HTERT RPE-1 (cell line): Measurements from ENCODE around the gene LRIG1.

Experiments
- in situ Hi-C: fragments of 300-500 bp; cut with MboI; formaldehyde crosslinking; loops from 4 replicates; pipeline ENCODE4 v1.14.3; 2020; ENCODE audit warnings: low sequenced_read_pairs

The LRIG1 gene

DNA sequence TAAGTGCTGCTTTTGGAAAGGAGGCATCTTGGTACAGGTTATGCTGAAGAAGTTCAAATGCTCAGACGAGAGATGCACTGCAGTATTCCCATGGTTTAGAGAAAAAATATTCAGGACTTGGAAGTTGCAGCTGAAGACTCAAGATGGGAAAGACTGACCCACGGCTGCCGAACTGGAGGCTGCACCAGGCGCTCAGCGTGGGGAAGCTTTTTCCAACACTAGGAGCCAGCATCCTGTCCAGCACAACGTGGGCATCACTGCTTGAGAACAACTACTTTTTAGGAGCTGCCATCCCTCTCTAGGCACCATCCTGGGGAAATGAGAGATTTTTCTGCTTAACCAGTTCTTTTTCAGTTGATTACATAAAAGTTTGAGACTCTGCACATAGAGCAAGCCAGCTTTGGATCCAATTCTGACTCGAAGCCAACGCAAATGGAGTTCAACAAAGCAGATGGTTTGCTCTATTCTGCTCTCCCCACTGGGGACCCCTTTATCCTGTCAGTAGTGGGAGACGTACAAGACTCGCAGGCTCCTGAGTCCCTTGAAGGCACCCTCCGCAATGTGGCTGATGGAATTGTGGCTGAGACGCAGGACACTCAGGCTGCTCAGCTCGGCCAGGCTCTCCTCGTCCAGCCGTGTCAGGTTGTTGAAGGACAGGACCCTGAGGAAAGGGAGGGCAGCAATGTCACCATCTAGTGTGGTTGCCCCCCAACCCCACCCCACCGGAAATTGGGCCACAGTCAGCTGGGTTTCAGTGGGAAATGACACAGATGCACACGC is 93.8 kb downstream of the LRIG1 start:
- in situ Hi-C loops: no loop called here

DNA sequence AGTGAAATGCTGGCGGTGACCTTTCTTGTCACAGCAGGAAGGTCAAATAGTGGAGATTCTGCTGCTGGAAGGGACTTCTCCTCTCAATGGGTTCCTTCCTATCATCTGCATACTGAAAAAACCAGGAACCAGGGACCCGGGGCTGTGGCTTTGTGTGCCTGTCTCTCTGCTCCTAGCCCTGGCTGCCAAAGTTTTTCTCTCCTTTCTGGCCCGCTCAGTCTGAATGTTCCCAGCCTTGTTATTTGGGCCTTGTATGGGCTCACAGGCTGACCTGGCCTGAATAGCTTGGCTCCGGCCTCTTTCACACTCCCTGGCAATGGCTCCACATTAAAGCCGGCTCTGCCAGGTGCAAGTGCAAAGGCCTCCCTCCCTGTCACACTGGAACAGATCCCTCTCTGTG is 94.7 kb downstream of the LRIG1 start:
- in situ Hi-C loops: no loop called here

DNA sequence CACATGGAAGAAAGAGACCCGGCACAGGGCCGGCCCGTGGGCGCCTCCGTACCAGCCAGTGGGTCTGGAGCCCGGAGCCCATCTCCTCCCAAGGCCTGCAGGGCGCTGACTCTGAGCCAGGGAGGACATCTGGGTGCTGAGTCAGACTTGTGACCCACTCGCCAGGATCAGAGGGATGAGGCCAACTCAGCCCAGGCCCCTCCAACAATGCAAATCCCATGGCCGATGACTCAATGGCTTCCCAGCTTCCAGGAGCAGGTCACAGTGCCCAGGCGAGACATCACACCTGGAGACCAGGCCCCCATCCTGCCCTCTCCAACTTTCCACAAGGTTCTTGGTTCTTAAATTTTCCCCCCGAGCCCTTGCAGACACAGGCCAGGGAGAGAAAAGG is 95.1 kb downstream of the LRIG1 start:
- in situ Hi-C loops: no loop called here

DNA sequence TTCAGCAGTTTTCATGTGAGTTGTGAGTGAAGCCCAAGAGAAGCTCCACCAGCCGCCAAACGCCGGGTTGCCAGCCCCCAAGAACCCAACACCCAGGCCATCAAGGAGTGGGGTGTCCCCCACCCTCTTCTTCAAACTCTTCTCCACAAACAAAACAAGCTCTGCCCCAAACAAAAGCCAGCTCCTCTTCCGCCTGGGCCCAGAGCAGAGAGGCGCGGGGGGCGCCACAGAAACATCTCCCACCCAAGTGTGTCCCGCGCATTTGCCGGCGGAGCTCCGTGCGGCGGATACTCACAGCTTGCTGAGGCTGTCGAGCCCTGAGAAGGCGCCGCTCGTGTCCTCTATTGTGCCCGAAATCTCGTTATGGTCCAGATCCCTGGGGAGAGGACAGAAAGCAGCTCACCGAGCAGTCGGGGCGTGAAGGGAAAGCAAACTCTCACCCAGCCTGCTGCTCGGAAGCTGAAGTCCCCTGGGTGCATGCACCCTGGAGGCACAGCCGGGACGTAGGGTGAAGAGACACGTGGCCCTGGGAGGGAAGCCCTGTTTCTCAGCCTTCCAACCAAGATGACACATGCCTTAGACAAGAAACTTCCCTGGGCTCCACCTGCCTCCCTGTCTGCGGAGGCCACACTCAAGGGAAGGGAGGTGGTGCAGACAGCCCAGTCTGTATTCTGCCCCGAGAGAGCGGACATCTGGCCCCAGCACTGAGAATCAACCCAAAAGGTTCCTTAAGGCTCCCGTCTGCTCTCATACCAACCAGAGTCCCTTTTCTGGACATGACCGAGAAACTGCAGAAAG is 95.7 kb downstream of the LRIG1 start:
- in situ Hi-C loops: no loop called here

DNA sequence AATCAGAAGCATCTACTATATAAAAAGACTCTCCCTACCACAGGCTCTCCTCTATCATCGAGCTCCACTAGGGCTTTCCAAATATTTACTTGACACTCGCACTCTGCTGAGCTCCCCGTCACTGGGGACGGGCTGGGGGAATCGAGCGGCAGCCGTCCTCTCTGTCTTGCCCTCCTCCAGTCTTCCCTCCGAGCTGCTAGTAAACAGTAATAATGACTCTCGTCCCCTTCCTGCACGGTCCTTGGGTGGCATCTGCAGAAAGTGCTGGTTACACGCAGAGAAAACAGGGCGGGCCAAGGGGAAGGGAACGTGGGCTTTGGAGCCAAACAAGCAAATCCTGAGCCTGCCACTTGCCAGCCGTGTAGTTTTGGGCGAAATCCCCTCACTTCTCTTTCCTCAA is 96.6 kb downstream of the LRIG1 start:
- in situ Hi-C loops: no loop called here

DNA sequence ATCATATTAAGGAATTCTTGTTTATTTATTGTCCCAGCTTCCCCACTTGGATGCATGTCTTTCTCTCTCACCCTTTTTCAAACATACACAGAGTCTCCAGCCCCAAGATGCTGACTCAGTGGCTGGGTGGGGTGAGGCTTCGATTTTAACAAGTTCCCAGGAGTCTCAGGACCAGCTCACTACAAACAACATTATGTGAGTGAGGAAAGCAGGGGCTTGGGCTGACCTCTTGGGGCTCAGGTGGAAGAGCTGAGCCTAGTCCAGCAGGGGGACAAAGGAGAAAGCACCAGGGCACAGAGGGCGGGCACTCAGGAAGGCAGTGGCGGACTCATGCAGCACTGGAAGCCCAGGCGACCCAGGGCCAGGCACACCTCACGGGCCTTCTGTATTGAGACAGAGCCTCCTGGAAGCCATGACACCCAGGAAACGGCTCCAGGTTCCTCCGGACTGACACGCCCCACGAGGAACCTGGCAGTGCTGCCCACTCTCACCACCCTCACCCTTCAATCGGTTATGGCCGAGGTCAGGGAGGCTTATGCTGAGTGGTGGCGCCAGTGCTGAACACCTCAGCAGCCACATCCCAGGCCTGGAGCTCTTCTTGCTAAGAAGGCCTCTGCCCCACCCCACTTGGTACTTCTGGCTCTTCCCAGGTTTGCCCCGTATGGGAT is 97.4 kb downstream of the LRIG1 start:
- in situ Hi-C loops: no loop called here

DNA sequence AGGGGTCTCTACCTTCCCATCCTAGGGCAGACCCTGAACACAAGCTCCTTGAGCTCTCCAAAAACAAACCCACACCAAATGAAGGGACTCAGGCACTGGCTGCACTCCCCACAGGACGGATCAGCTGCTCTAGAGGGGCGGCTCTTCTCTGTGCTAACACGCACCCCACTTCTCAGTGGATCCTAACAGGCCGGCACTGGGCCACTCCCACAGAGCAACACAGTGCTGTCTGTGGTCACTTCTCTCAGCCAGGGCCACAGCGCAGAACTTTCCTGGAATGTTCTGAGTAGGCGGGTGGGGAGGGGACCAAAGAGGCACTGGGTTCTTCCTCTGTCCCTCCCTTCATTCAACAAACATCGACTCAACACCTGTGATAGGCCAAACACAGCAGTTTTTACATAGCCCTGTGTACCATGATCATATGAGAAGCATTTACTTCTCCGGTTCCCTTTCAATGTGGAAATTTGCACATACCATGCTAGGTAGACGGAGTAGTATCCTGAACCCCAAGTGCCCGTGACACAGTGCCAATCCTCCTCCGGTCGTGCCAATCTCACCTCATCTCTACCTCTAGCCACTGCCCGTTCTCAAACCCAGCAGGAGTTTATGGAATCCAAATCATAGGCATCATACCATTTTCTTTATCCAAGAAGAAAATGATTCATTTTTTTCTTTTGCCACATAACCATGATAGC is 98.1 kb downstream of the LRIG1 start:
- in situ Hi-C loops: no loop called here

DNA sequence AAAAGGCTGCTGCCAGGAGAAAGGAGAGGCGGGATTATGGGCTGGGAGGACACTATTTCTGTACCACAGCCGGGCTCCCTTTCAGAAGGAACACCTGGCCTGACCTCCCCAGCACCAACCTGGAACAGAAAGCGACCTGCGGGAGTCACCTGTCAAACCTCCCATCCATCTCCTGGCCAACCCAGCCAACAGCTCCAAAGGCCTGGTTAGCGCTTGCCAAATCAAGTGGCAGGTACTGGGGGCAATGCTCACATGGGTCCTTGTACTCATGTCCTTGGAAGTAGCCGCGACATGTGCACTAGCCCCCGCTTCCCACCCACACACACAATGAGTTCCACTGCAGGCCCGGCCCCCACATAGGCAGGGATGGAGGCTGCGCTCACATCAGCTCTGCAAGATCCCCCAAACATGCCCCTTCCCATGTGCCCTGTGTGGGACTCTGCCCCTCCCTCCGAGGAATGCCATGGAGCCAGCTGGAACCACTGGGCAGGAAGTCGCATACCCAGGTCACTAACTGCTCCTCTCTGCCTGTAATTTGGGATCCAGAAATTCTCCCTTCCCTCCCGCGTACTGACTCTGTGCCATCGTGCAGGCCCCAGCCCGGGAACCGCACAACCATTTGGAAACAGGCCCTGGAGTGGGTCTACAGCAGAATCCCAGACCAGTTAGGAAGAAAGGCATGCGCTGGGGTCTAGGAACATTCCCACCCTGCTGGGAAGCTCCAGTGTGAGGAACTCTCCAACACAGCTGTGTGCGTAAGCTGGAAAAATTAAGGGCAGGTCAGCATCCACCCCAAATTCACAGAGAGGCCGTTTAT is 98.9 kb downstream of the LRIG1 start:
- in situ Hi-C loops: no loop called here

DNA sequence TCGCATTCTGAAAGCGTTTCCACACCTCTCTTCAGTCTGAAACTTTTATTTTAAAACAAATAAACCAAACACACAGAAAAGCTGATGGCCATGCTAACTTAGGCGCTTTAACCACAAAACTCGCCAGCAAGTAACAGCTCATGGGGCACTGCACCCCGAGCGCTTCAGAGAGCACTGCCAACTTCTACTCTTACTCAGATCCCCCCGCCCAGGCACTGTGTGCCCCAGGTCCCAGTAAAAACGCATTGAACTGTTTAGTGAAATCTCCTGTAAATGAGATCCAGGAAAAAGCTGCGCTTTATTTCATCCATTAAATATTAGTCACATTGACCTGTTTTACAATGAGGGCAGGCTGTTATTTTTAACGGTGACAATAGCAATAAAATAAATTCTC is 99.7 kb downstream of the LRIG1 start:
- in situ Hi-C loops: no loop called here

DNA sequence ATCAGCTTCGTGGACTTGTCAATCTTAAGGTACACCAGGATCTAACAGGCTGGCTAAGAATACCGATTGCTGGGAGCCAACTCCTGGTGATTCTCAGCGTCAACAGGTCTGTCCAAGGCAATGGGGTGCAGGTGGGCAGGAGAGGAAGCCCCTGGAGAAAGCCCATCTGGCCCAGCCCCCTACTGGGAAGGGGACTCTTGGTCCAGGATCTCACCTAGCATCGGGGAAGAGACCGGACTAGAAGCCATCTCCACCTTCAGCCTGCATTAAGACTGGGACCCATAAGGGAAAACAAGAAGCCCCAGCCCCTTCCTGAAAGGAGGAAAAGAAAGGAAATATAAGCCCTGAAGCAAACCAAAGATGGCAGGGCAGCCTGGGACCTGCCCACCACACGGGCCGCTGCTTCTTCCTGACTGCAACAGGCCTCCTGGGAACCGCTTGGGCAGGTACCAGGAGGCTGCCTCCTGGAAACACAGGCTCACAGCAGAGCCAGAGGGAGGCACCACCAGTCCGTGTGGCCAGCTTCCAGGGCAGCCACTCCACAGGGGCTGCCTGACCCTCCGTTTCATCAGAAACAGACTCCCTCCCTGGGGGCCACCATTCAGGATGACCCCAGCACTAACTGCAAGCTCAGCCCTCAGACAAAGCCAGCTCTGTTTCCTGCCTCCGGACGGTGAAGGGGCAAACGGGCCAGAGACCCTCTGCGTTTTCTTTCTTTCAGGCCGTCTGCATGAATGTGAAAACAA is 100.2 kb downstream of the LRIG1 start:
- in situ Hi-C loops: no loop called here

DNA sequence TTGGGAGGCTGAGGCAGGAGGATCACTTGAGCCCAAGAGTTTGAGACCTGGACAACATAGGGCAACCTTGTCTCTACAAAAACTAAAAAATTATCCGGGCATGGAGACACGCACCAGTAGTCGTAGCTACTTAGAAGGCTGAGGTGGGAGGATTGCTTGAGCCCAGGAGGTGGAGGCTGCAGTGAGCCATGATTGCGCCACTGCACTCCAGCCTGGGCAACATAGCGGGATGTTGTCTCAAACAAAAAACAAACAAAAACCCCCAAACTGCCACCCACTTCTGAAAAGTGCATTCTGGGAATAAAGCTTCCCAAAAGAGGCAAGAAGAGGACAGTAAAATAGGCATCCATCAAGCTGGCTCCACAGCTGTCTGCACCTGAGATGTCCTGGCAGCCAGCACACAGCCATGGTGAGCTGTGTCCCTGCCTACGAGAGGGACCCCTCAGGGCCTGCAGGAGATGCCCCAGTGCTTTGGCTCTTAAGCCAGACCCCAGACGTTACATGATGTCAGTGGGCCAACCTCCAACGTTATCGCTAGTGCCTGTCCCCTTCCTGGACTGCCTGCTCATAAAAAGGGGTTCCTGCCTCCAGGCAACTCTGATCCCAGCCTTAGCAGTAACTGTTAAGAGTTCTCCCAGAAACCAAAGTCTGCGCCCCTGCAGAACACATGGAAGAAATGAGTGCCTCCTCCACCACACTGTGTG is 101.1 kb downstream of the LRIG1 start:
- in situ Hi-C loops: no loop called here

DNA sequence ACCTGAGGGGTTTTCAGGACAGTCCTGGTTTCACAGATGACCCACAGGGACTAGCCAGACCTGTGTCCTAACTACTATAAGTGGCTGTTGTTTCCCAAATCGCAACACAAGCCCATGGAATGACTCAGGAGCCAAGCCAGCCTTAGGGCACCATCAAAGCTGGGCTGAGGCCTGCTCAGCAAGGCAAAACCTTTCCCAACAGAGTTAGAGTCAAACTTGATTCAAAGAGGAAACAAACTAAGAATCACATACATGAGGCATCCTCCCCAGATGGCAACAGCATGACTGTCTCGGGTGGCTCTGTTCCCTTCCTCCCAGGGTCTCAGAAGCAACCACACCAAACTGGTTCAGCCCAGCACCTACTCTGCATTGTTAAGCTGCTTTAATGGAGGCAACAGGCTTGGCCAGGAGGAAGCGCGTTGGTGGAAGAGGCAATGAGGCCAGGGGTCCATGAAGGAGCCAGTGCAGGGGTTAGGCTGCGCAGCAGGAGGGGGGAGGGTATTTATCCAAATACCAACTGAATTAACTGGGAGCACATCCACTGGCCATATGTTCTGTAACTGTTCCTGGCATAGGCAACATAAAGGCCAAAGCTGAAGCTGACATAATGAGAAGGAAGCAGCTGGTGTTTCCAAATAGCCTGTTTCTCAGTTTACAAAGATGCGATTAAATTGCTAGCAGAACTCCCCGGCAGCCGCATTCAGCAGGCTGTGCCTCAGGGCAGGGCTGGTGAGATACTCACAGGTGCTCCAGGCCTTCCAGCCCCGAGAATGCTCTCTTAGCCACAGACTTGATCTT is 102.4 kb downstream of the LRIG1 start:
- in situ Hi-C loops: no loop called here

DNA sequence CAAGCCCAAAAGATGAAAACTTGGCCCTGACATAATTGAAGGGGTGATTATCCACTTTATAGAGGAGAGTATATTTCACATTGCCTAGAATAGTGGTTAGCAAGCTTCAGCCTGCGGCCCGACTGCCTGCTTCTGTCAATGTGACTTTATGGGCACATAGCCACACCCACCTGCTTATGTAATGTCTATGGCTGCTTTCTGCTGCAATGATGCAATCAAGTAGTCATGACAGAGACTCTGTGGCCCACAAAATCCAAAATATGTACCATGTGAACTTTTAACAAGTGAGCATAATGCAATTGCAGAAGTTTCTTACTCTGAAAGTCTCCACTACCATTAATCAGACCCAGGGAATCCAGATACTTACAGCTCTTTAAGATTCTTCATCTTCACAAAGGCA is 103.1 kb downstream of the LRIG1 start:
- in situ Hi-C loops: no loop called here

DNA sequence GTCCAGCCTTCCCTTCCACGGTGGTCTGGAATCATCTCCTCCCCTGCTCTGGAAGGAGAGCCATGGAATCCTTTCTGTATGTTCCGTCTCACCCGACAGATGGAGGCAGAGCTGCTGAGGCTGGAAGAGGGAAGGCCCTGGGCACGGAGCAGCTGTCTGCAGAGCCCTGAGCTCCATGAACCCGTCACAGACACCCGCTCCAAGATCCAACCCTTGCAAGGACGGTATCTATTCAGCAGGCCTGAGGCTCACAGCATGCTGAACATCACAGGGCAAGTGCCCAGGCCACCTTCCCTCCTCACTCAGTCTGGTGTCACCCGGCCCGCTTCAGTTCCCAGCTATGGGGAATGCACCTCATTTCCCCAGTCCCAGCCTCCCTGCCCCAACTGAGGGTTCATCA is 103.9 kb downstream of the LRIG1 start:
- in situ Hi-C loops: no loop called here

DNA sequence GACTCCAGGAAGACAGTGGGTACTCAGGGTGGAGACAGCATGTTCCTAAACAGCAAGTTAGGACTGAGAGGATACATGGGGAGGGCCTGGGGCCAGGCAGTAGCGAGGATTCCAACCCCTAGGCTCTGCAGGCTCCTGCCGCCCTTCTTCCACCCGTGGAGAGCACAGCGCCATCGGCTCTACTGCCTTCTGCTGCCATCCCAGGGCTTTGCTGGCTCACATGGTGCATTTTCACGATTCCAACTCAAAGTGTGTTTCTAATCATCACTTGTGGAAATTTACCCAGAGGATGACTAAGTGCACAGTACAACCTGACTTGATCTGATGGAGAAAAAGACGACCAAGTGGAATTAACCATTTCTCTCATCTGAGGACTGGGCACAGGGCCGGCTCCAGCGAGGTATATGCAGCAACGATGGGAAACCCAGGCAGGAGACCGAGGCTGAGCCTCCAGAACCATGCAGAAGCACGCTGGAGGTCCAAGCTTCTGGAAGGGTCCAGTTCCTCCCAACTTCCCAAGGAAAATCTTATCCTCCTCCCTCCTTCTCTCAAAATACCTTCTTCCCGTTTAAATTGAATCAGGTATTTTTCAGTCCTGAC is 104.6 kb downstream of the LRIG1 start:
- in situ Hi-C loops: no loop called here

DNA sequence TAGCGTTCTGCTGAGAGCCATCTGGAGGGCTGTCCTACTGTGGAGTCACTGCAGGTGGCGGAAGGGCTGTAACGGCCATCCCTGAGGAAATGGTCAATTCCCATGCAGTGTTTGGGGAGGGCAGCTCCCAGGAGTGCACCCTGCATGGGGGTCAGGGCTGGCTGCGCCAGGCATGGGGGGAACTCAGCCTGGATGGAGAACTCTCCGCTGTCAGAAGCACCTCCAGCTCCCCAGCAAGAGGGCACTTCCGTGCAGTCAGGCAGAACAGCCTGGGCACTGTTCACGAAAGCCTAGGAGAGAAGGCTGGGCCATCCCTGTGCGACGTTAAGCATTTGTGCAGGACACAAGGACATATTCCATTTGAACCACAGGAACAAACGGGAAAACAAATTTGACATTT is 105.2 kb downstream of the LRIG1 start:
- in situ Hi-C loops: no loop called here

DNA sequence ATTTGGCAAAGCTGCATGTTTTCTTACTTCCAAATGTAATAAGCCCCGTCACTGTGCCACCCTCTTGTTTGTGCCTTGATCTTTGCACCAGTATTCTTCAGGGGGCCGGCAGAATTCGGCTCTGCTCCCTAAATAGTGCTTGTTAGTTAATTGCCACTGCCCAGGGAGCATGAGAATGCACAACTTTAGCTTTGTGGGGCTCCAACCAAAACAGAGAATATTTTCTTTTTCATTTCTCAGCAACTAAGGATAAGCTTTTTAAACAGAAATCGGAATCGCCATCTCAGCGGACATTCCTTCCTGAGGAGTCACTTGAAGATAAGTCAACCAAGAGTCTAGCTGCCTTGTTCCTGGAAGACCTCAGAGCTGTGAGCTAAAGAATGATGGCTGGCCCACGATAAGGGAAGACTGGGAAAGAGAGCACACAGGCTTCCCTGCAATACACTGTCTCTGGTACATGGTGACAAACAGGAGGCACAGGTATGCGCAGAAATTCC is 106.0 kb downstream of the LRIG1 start:
- in situ Hi-C loops: no loop called here
